Endodermal cell (in vitro differentiated cells): ENCODE results near the gene PCDHGB6. TPM values are rescaled to one million over a fixed set of nuclear protein-coding genes. Genes with fewer than 3 reads are reported as not detected.

Experiments used
- DNase-seq: peaks from one replicate; pipeline ENCODE4 v3.0.0-alpha.2; 2017
- H3K27ac ChIP-seq: 2 replicates; pipeline ENCODE4 v1.5.1; 2013; ENCODE audit warnings: mild to moderate bottlenecking, low read depth, low read length, moderate library complexity
- H3K27me3 ChIP-seq: 2 replicates; pipeline ENCODE4 v1.6.1; 2013; ENCODE audit warnings: mild to moderate bottlenecking, low read length, moderate library complexity; ENCODE audit not compliant: insufficient read depth, control insufficient read depth, poor library complexity, severe bottlenecking
- H3K36me3 ChIP-seq: 2 replicates; pipeline ENCODE4 v1.7.0; 2013; ENCODE audit warnings: mild to moderate bottlenecking, low read length, moderate library complexity; ENCODE audit not compliant: control insufficient read depth, insufficient read depth
- H3K4me1 ChIP-seq: one replicate; pipeline ENCODE4 v1.7.0; 2013; ENCODE audit warnings: low read length; ENCODE audit not compliant: control insufficient read depth, insufficient read depth
- H3K4me3 ChIP-seq: 2 replicates; pipeline ENCODE4 v1.5.1; 2013; ENCODE audit warnings: mild to moderate bottlenecking, low read length, moderate library complexity
- H3K9ac ChIP-seq: 2 replicates; pipeline ENCODE4 v1.6.1; 2013; ENCODE audit warnings: mild to moderate bottlenecking, low read length, moderate library complexity; ENCODE audit not compliant: poor library complexity, severe bottlenecking; ENCODE audit errors: extremely low read depth
- H3K9me3 ChIP-seq: 2 replicates; pipeline ENCODE4 v1.6.1; 2013; ENCODE audit warnings: mild to moderate bottlenecking, low read length, moderate library complexity; ENCODE audit not compliant: control insufficient read depth
- H3K27ac Mint-ChIP-seq: 2 replicates; pipeline ENCODE4 v1.8.0; 2020; ENCODE audit warnings: mixed read lengths
- H3K27me3 Mint-ChIP-seq: 2 replicates; pipeline ENCODE4 v1.8.0; 2021; ENCODE audit warnings: mild to moderate bottlenecking, mixed read lengths; ENCODE audit not compliant: insufficient read depth
- H3K36me3 Mint-ChIP-seq: 2 replicates; pipeline ENCODE4 v1.8.0; 2020; ENCODE audit warnings: low read depth, mixed read lengths
- H3K4me1 Mint-ChIP-seq: 2 replicates; pipeline ENCODE4 v1.8.0; 2020; ENCODE audit warnings: mixed read lengths
- H3K4me3 Mint-ChIP-seq: 2 replicates; pipeline ENCODE4 v1.8.0; 2020; ENCODE audit warnings: mild to moderate bottlenecking, moderate library complexity, mixed read lengths
- H3K9me3 Mint-ChIP-seq: 2 replicates; pipeline ENCODE4 v1.8.0; 2020; ENCODE audit warnings: mild to moderate bottlenecking, mixed read lengths
- WGBS, 2 experiments: methylation state at CpG; one replicate each; pipeline versions ENCODE4 v1.1.5 to v1.1.7; 2013; ENCODE audit warnings: missing lambda C conversion rate in 2 of 2, mixed read lengths in 1 of 2; ENCODE audit not compliant: insufficient coverage in 1 of 2, insufficient read length in 1 of 2; 5-methylcytosine and 5-hydroxymethylcytosine counted together
- total RNA-seq, 2 donors: library from RNA; stranded (reverse); fragmentation: NEBNext Ultra II Directional in 1 of 2; extraction: Animal tissue kit (Norgen Biotek cat#: 25700) in 1 of 2; gene quantifications; 2 replicates in 1 of 2; 3 replicates in 1 of 2; pipeline ENCODE4 v1.2.1, GENCODE V29; 2021
- TF ChIP-seq, protein P1 (sequence below): fragments of 200-600 bp; sonication (generic); conservative IDR thresholded peaks from 2 replicates; pipeline ENCODE4 v1.5.0; 2021; ENCODE audit warnings: antibody characterized with exemption, mild to moderate bottlenecking

Gene PCDHGB6
- total RNA-seq, 2 donors from 2014 or later = 8.3 to 10.8 TPM

DNA sequence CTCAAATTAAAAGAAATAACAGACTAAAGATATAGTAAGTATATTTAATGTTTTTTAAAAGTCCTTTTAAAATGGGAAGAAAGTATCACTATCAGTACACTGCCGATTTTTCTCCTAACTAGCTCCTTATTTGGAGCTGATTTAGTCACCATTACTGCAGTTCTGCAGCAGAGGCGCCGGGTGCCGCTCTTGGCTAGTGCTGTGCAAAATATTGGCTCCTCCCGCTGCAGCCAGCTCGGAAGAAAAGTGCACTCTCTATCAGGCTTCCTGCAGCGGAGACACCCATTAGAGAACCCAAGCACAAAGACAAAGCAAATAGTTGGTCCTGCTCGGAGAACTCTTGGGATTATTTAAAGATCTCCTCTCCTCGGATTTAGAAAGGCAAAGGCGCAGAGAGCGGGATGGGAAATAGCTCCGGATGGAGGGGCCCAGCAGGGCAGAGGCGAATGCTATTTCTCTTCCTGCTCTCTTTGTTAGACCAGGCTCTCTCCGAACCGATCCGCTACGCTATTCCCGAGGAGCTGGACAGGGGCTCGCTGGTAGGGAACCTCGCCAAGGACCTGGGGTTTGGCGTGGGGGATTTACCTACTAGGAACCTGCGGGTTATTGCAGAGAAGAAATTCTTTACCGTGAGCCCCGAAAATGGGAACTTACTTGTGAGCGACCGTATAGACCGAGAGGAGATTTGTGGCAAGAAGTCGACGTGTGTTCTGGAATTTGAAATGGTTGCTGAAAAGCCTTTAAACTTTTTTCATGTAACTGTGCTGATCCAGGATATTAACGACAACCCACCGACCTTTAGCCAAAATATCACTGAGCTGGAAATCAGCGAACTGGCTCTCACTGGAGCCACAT, 37.6 kb upstream of the PCDHGB6 start, which contains the start of gene PCDHGB3:
TSS of gene PCDHGB3 (plus strand) at position 249 of the 855 bp plus-strand sequence. CDS start at position 402, 153 bp downstream.
- no peak within 1 kb of the TSS for H3K27ac Mint-ChIP-seq
- no peaks in the 10 kb centered on the region for H3K36me3 ChIP-seq
- no peaks in the 10 kb centered on the region for H3K4me1 ChIP-seq
- no peak for DNase-seq
- H3K4me1 Mint-ChIP-seq = no peaks in the 10 kb centered on the region
- H3K4me3 Mint-ChIP-seq = peak within 1 kb of the TSS; percentile 40
- WGBS, 2 experiments = 94 to 95% methylated on average over 32 of the region's 32 CpGs
- no peak within 1 kb of the TSS for H3K4me3 ChIP-seq
- H3K27me3 Mint-ChIP-seq = no peaks in the 10 kb centered on the region
- no peaks in the 10 kb centered on the region for H3K27me3 ChIP-seq
- peaks cover 51% of the 10 kb centered on the region for H3K9me3 ChIP-seq
- TF ChIP-seq, protein P1, sequence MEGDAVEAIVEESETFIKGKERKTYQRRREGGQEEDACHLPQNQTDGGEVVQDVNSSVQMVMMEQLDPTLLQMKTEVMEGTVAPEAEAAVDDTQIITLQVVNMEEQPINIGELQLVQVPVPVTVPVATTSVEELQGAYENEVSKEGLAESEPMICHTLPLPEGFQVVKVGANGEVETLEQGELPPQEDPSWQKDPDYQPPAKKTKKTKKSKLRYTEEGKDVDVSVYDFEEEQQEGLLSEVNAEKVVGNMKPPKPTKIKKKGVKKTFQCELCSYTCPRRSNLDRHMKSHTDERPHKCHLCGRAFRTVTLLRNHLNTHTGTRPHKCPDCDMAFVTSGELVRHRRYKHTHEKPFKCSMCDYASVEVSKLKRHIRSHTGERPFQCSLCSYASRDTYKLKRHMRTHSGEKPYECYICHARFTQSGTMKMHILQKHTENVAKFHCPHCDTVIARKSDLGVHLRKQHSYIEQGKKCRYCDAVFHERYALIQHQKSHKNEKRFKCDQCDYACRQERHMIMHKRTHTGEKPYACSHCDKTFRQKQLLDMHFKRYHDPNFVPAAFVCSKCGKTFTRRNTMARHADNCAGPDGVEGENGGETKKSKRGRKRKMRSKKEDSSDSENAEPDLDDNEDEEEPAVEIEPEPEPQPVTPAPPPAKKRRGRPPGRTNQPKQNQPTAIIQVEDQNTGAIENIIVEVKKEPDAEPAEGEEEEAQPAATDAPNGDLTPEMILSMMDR = peak; percentile 63
- no peak within 1 kb of the TSS for H3K9ac ChIP-seq
- peaks cover 44% of the 10 kb centered on the region for H3K36me3 Mint-ChIP-seq
- H3K9me3 Mint-ChIP-seq = peaks cover 62% of the 10 kb centered on the region
- H3K27ac ChIP-seq = no peak within 1 kb of the TSS

DNA sequence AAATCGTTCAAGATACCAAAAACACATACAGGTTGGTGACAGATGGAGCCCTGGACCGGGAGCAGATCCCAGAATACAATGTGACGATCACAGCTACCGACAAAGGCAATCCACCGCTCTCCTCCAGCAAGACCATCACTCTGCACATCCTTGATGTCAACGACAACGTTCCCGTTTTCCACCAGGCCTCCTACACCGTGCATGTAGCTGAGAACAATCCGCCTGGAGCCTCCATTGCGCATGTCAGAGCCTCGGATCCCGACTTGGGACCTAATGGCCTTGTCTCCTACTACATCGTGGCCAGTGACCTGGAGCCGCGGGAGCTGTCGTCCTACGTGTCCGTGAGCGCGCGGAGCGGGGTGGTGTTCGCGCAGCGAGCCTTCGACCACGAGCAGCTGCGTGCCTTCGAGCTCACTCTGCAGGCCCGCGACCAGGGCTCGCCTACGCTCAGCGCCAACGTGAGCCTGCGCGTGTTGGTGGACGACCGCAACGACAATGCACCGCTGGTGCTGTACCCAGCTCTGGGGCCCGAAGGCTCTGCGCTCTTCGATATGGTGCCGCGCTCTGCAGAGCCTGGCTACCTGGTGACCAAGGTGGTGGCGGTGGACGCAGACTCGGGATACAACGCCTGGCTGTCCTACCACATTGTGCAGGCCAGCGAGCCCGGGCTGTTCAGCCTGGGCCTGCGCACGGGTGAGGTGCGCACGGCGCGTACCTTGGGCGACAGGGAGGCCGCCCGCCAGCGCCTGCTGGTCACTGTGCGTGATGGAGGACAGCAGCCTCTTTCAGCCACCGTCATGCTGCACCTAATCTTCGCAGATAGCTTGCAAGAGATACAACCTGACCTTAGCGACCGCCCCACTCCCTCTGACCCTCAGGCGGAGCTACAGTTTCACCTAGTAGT, 36.0 kb upstream of the PCDHGB6 start:
- H3K27me3 ChIP-seq = no peaks in the 10 kb centered on the region
- no peak overlapping the region for H3K4me3 Mint-ChIP-seq
- H3K4me1 ChIP-seq = no peaks in the 10 kb centered on the region
- TF ChIP-seq, protein P1 = no peak
- 95 to 96% methylated on average over 58 to 69 of the region's 69 CpGs for WGBS, 2 experiments
- DNase-seq = no peak
- H3K9ac ChIP-seq = no peak overlapping the region
- H3K36me3 Mint-ChIP-seq = peaks cover 43% of the 10 kb centered on the region
- peaks cover 40% of the 10 kb centered on the region for H3K9me3 ChIP-seq
- H3K27ac Mint-ChIP-seq = no peak overlapping the region
- H3K27me3 Mint-ChIP-seq = no peaks in the 10 kb centered on the region
- H3K4me1 Mint-ChIP-seq = no peaks in the 10 kb centered on the region
- peaks cover 59% of the 10 kb centered on the region for H3K9me3 Mint-ChIP-seq
- H3K4me3 ChIP-seq = no peak overlapping the region
- H3K27ac ChIP-seq = no peak overlapping the region
- H3K36me3 ChIP-seq = no peaks in the 10 kb centered on the region

DNA sequence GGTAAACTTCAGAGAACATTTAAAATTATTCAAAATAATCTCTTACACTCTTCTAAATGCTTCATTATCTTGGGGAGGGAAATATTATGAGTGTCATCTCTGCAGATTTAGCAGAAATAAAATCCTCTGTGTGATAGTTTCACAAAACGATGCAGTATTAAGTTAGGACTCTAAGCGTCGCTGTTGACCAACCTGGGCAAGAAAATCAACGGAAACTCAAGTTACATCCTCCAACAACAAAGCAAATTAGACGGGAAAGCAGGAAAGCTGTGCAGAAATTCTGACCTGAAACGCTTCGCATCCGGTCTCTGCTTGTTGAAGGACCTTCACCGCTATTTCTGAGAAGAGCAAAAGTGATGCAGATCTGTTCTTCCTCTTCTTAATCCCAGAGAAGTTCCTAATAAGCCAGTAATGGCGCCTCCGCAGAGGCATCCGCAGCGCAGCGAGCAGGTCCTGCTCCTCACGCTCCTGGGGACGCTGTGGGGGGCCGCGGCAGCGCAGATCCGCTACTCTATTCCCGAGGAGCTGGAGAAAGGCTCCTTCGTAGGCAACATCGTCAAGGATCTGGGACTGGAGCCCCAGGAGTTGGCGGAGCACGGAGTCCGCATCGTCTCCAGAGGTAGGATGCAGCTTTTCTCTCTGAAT, 34.0 kb upstream of the PCDHGB6 start, which contains the start of gene PCDHGA6:
TSS of gene PCDHGA6 (plus strand) at position 219 of the 645 bp plus-strand sequence. CDS start at position 412, 193 bp downstream.
- H3K4me1 Mint-ChIP-seq = no peaks in the 10 kb centered on the region
- TF ChIP-seq, protein P1 = peak; percentile 39
- Histone ChIP-seq H3K27ac (no peak within 1 kb of the TSS), H3K36me3 (no peaks in the 10 kb centered on the region), H3K4me3 (no peak within 1 kb of the TSS), H3K9me3 (peaks cover 52% of the 10 kb centered on the region), H3K27me3 (no peaks in the 10 kb centered on the region), H3K4me1 (no peaks in the 10 kb centered on the region), H3K9ac (no peak within 1 kb of the TSS)
- peaks cover 61% of the 10 kb centered on the region for H3K9me3 Mint-ChIP-seq
- H3K27ac Mint-ChIP-seq = no peak within 1 kb of the TSS
- 93 to 96% methylated on average over 26 to 27 of the region's 27 CpGs for WGBS, 2 experiments
- no peak for DNase-seq
- no peaks in the 10 kb centered on the region for H3K27me3 Mint-ChIP-seq
- H3K36me3 Mint-ChIP-seq = peaks cover 48% of the 10 kb centered on the region
- peak within 1 kb of the TSS; percentile 26 for H3K4me3 Mint-ChIP-seq
